Heart left ventricle (tissue), 16 donors: ENCODE data around the gene TCP11L2. TPM values are rescaled to one million over a fixed set of nuclear protein-coding genes. Genes with fewer than 3 reads are reported as not detected.

Experiments used
- ATAC-seq, 4 donors: fragments of 200-7000 bp; cut with Tn5 transposase; one replicate each; pipeline ENCODE4 v1.9.1; 2020 to 2022; ENCODE audit warnings: moderate library complexity in 4 of 4, mild to moderate bottlenecking in 3 of 4, moderate number of reproducible peaks in 1 of 4
- DNase-seq, 5 donors: peaks; one replicate each; pipeline ENCODE4 v3.0.0-alpha.2; 2020
- H3K27ac ChIP-seq, 12 donors: fragments of 200-600 bp; sonication (generic) in 4 of 12; one replicate each; pipeline versions ENCODE4 v1.5.0 to v1.8.0; 2016 to 2022; ENCODE audit warnings: mild to moderate bottlenecking in 2 of 12
- H3K27me3 ChIP-seq, 9 donors: fragments of 200-600 bp; sonication (generic) in 2 of 9; one replicate each; pipeline versions ENCODE4 v1.5.1 to v1.8.0; 2016 to 2022; ENCODE audit warnings: mild to moderate bottlenecking in 3 of 9
- H3K36me3 ChIP-seq, 9 donors: fragments of 200-600 bp; sonication (generic) in 2 of 9; one replicate each; pipeline versions ENCODE4 v1.5.0 to v1.8.0; 2018 to 2022; ENCODE audit warnings: mild to moderate bottlenecking in 2 of 9
- H3K4me1 ChIP-seq, 12 donors: fragments of 200-600 bp; sonication (generic) in 4 of 12; one replicate each; pipeline versions ENCODE4 v1.5.0 to v1.8.0; 2016 to 2022; ENCODE audit warnings: mild to moderate bottlenecking in 3 of 12
- H3K4me3 ChIP-seq, 12 donors: fragments of 200-600 bp; sonication (generic) in 4 of 12; one replicate each; pipeline versions ENCODE4 v1.5.0 to v1.8.0; 2017 to 2022; ENCODE audit warnings: mild to moderate bottlenecking in 9 of 12, moderate library complexity in 4 of 12
- H3K9me3 ChIP-seq, 12 donors: fragments of 200-600 bp; sonication (generic) in 4 of 12; one replicate each; pipeline versions ENCODE4 v1.5.0 to v1.8.0; 2016 to 2022; ENCODE audit warnings: mild to moderate bottlenecking in 1 of 12
- CTCF ChIP-seq, 12 donors: fragments of 200-600 bp; sonication (generic) in 4 of 12; IDR thresholded peaks; one replicate each; pipeline versions ENCODE4 v1.5.0 to v1.8.0; 2018 to 2022; ENCODE audit warnings: antibody characterized with exemption in 12 of 12, mild to moderate bottlenecking in 5 of 12
- POLR2A ChIP-seq, 2 donors: fragments of 450-650 bp; IDR thresholded peaks; one replicate each; pipeline ENCODE4 v1.6.1; 2017; ENCODE audit warnings: antibody characterized with exemption in 2 of 2, mild to moderate bottlenecking in 2 of 2, moderate library complexity in 2 of 2
- WGBS, 4 donors: extraction: QIAGEN DNeasy Blood & Tissue Kit in 2 of 4; methylation state at CpG; one replicate each; pipeline versions ENCODE4 v1.1.5 to v1.1.7; 2013 to 2018; 5-methylcytosine and 5-hydroxymethylcytosine counted together
- intact Hi-C, 10 donors: fragments of 100-400 bp; cut with DNase I; formaldehyde crosslinking; loops; one replicate each; pipeline versions ENCODE4 v1.11.1 to v1.14.2; 2022
- polyA plus RNA-seq, 2 donors: library from polyadenylated mRNA; stranded (reverse); fragments of 200-250 nt; gene quantifications; one replicate each; pipeline ENCODE4 v1.2.3, GENCODE V29; 2013
- total RNA-seq, 9 donors: library from RNA; depleted of rRNA in 2 of 9; stranded (reverse); fragments of >200 nt in 2 of 9; fragmentation: NEBNext Ultra II Directional in 3 of 9; extraction: Animal tissue kit (Norgen Biotek cat#: 25700) in 3 of 9; gene quantifications; one replicate each; pipeline versions ENCODE4 v1.1.0 to v1.2.4, GENCODE V29; 2016 to 2023
- donor health status: ischemic (EF 13 %, LVEDD 7.1; RV severe dilation, severe dysfunction).
- donor health status: healthy with polysubstance abuse.
- donor health status: DM: no; HTN: yes; CAD: no.
- donor health status: DM: no; HTN: no; CAD: no.
- donor health status: ischemic (EF 25% LVEDD 6.9; RV normal size, moderate dysfunction).
- donor health status: ischemic (EF 25% LVEDD 5.7; RV mildly dilated, moderate dysfunction).
- donor health status: healthy.
- donor health status: DM: yes; HTN: yes; CAD: no.
- donor health status: ischemic (EF 35%, LVEDD 5.7; RV mildly dilated, moderate dysfunction).
- donor health status: nonischemic (EF 11% LVEDD 7.7; RV severe dilation, severe dysfunction).
- donor health status: DM: yes; HTN: yes; CAD: no.
- donor health status: PGD.
- donor health status: ischemic (EF 29% LVEDD 5.4; RV normal size, mild dysfunction).
- donor health status: nonischemic (EF 23%, LVEDD 6.1; RV moderate dilation, normal function).

Gene TCP11L2
- total and polyA plus RNA-seq, 11 donors, result 15.5 to 147 (median 97.3) TPM

- DNase-seq (no peak), ATAC-seq (no peak)
- 78 to 90% (median 82%) methylated on average over 1 of the region's 1 CpG for WGBS, 4 donors
- Histone ChIP-seq H3K9me3 (no peaks in the 10 kb centered on the region), H3K4me1 (peaks cover 4 to 87% (median 79%) of the 10 kb centered on the region in 12 donors), H3K27me3 (no peaks in the 10 kb centered on the region), H3K36me3 (peaks cover 0 to 43% (median 14%) of the 10 kb centered on the region in 9 donors), H3K4me3 (no peak overlapping the region), H3K27ac (peak overlapping the region in 10 of 12 donors; percentile 3 to 100 (median 46))
- intact Hi-C loops, result loop anchor here in 7 of 10 donors (5.0 to 10.0 kb wide), 3 partner anchors 34 to 163 kb away; partner anchors contain the start of gene CKAP4 (in 1 of the 7)
- TF ChIP-seq CTCF (IDR thresholded peaks at IDR 0.05), result no peak
- no peak for TF ChIP-seq POLR2A (IDR thresholded peaks at IDR 0.05)
Measured at GRCh38 chr12:106308121-106308520, 5.6 kb downstream of the TCP11L2 start.

GRCh38 chr12:106308611-106309010 lies 6.1 kb downstream of the TCP11L2 start:
- intact Hi-C loops, result loop anchor here in 7 of 10 donors (5.0 to 10.0 kb wide), 3 partner anchors 34 to 164 kb away; partner anchors contain the start of gene CKAP4 (in 1 of the 7)
- H3K36me3 ChIP-seq, result peaks cover 0 to 47% (median 15%) of the 10 kb centered on the region in 9 donors

GRCh38 chr12:106309671-106310505 lies 7.4 kb downstream of the TCP11L2 start:
- peak overlapping the region in 11 of 12 donors; percentile 11 to 100 (median 52) for H3K27ac ChIP-seq
- H3K9me3 ChIP-seq, result no peaks in the 10 kb centered on the region
- H3K36me3 ChIP-seq, result peaks cover 0 to 58% (median 27%) of the 10 kb centered on the region in 9 donors
- ATAC-seq (peak in 3 of 4 donors; percentile 13 to 47 (median 28)), DNase-seq (peak in 2 of 5 donors; percentile 35 to 39)
- H3K4me1 ChIP-seq, result peaks cover 4 to 74% (median 65%) of the 10 kb centered on the region in 12 donors
- 53 to 61% (median 56%) methylated on average over 7 of the region's 7 CpGs for WGBS, 4 donors
- H3K4me3 ChIP-seq, result no peak overlapping the region
- intact Hi-C loops, result loop anchor here in 7 of 10 donors (5.0 to 10.0 kb wide), 4 partner anchors 32 to 532 kb away; partner anchors contain the start of gene CKAP4 (in 1 of the 7)
- TF ChIP-seq CTCF (IDR thresholded peaks at IDR 0.05), result no peak
- TF ChIP-seq POLR2A (IDR thresholded peaks at IDR 0.05), result no peak
- no peaks in the 10 kb centered on the region for H3K27me3 ChIP-seq

More at GRCh38 chr12:106308611-106309010, 6.1 kb downstream of the TCP11L2 start:
- DNase-seq (no peak), ATAC-seq (no peak)
- Histone ChIP-seq H3K4me3 (no peak overlapping the region), H3K9me3 (no peaks in the 10 kb centered on the region), H3K4me1 (peaks cover 4 to 86% (median 77%) of the 10 kb centered on the region in 12 donors), H3K27ac (peak overlapping the region in 10 of 12 donors; percentile 3 to 100 (median 50)), H3K27me3 (no peaks in the 10 kb centered on the region)
- TF ChIP-seq CTCF (IDR thresholded peaks at IDR 0.05), result no peak
- no peak for TF ChIP-seq POLR2A (IDR thresholded peaks at IDR 0.05)
- WGBS, 4 donors, result 69 to 78% (median 72%) methylated on average over 3 of the region's 3 CpGs

- no peak for DNase-seq
- peak in 3 of 4 donors; percentile 29 to 36 (median 30) for ATAC-seq
- no peaks in the 10 kb centered on the region for H3K9me3 ChIP-seq
- TF ChIP-seq POLR2A (IDR thresholded peaks at IDR 0.05) (no peak), CTCF (IDR thresholded peaks at IDR 0.05) (no peak)
- H3K36me3 ChIP-seq, result peaks cover 0 to 66% (median 35%) of the 10 kb centered on the region in 9 donors
- peaks cover 4 to 71% (median 57%) of the 10 kb centered on the region in 12 donors for H3K4me1 ChIP-seq
- WGBS, 4 donors, result 60 to 81% (median 67%) methylated on average over 5 of the region's 5 CpGs
- peak overlapping the region in 9 of 12 donors; percentile 11 to 100 (median 52) for H3K27ac ChIP-seq
- no peaks in the 10 kb centered on the region for H3K27me3 ChIP-seq
- no peak overlapping the region for H3K4me3 ChIP-seq
- intact Hi-C loops, result loop anchor here in 1 of 10 donors (5.0 kb wide), 1 partner anchor 532 kb away; no protein-coding TSS in a partner anchor
Measured at GRCh38 chr12:106310687-106311086, 8.2 kb downstream of the TCP11L2 start.
